ENCODE results near the gene TRIM63. TPM values are rescaled to one million over a fixed set of nuclear protein-coding genes. Genes with fewer than 3 reads are reported as not detected.

The TRIM63 gene
- total RNA-seq, 2 experiments from 2014 or later: not detected

- Histone ChIP-seq H3K27me3 (ENCODE audit: control insufficient read depth in 1 of 2, insufficient read depth in 2 of 2, low read length in 2 of 2) (peaks cover 0 to 6% of the 10 kb centered on the region in 2 experiments), H3K9me3 (ENCODE audit: control insufficient read depth in 1 of 2, insufficient read depth in 1 of 2, low read length in 2 of 2) (no peaks in the 10 kb centered on the region), H3K27ac (ENCODE audit: low read depth in 1 of 2, low read length in 2 of 2) (no peak overlapping the region), H3K4me1 (ENCODE audit: insufficient read depth, low read length) (no peaks in the 10 kb centered on the region), H3K4me3 (ENCODE audit: low read length) (no peak overlapping the region), H3K36me3 (ENCODE audit: insufficient read depth, low read length) (no peaks in the 10 kb centered on the region)
- ATAC-seq (ENCODE audit: poor library complexity) (no peak), DNase-seq (no peak)
- H3K27ac Mint-ChIP-seq: no peak overlapping the region
- TF ChIP-seq, protein P1, sequence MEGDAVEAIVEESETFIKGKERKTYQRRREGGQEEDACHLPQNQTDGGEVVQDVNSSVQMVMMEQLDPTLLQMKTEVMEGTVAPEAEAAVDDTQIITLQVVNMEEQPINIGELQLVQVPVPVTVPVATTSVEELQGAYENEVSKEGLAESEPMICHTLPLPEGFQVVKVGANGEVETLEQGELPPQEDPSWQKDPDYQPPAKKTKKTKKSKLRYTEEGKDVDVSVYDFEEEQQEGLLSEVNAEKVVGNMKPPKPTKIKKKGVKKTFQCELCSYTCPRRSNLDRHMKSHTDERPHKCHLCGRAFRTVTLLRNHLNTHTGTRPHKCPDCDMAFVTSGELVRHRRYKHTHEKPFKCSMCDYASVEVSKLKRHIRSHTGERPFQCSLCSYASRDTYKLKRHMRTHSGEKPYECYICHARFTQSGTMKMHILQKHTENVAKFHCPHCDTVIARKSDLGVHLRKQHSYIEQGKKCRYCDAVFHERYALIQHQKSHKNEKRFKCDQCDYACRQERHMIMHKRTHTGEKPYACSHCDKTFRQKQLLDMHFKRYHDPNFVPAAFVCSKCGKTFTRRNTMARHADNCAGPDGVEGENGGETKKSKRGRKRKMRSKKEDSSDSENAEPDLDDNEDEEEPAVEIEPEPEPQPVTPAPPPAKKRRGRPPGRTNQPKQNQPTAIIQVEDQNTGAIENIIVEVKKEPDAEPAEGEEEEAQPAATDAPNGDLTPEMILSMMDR (IDR thresholded peaks at IDR 0.05): no peak
- no peaks in the 10 kb centered on the region for H3K36me3 Mint-ChIP-seq (ENCODE audit: low read depth)
- CTCF ChIA-PET: no interaction called here
- no peaks in the 10 kb centered on the region for H3K4me1 Mint-ChIP-seq (ENCODE audit: low read depth)
- POLR2A ChIA-PET: no interaction called here
- H3K4me3 Mint-ChIP-seq: no peak overlapping the region
- no peaks in the 10 kb centered on the region for H3K9me3 Mint-ChIP-seq
- H3K27me3 Mint-ChIP-seq: peaks cover 10% of the 10 kb centered on the region
- intact Hi-C loops (cut with DNase I, micrococcal nuclease): loop anchor here in 1 of 2 experiments (10.0 kb wide), 1 partner anchor 995 kb away; no protein-coding TSS in a partner anchor
Observed at GRCh38 chr1:26069941-26070295, 2.5 kb upstream of the TRIM63 start.

DNA sequence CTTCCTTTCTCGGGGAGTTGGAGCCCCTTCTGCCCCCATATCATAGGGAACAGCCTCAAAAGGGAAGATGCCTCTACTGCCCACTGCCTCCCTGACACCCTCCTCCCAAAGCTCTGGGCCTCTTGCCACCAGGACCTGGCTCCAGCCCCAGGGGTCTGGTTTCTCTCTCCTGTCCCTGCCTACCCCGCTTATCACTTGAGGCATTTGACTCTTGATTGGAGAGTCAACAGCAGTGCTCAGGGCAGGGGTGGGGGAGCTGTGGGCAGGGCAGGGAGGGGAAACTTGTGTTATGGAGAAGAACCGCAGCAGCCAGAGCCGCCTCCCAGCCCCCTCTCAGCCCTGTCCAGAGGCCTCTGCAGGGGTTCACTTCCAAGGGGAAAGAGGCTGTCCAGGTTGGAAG lies 573 bp downstream of the TRIM63 start:
- Mint-ChIP-seq H3K4me1 (ENCODE audit: low read depth) (no peaks in the 10 kb centered on the region), H3K36me3 (ENCODE audit: low read depth) (no peaks in the 10 kb centered on the region), H3K9me3 (no peaks in the 10 kb centered on the region), H3K27ac (no peak overlapping the region), H3K27me3 (peaks cover 5% of the 10 kb centered on the region), H3K4me3 (no peak overlapping the region)
- Histone ChIP-seq H3K4me3 (ENCODE audit: low read length) (no peak overlapping the region), H3K27me3 (ENCODE audit: control insufficient read depth in 1 of 2, insufficient read depth in 2 of 2, low read length in 2 of 2) (no peaks in the 10 kb centered on the region), H3K4me1 (ENCODE audit: insufficient read depth, low read length) (no peaks in the 10 kb centered on the region), H3K27ac (ENCODE audit: low read depth in 1 of 2, low read length in 2 of 2) (no peak overlapping the region), H3K36me3 (ENCODE audit: insufficient read depth, low read length) (no peaks in the 10 kb centered on the region), H3K9me3 (ENCODE audit: control insufficient read depth in 1 of 2, insufficient read depth in 1 of 2, low read length in 2 of 2) (no peaks in the 10 kb centered on the region)
- POLR2A ChIA-PET: no interaction called here
- ATAC-seq (ENCODE audit: poor library complexity) (no peak), DNase-seq (no peak)
- CTCF ChIA-PET: no interaction called here
- intact Hi-C loops (cut with DNase I, micrococcal nuclease): loop anchor here in 1 of 2 experiments (10.0 kb wide), 1 partner anchor 992 kb away; no protein-coding TSS in a partner anchor
- TF ChIP-seq, protein P1 (IDR thresholded peaks at IDR 0.05): no peak

DNA sequence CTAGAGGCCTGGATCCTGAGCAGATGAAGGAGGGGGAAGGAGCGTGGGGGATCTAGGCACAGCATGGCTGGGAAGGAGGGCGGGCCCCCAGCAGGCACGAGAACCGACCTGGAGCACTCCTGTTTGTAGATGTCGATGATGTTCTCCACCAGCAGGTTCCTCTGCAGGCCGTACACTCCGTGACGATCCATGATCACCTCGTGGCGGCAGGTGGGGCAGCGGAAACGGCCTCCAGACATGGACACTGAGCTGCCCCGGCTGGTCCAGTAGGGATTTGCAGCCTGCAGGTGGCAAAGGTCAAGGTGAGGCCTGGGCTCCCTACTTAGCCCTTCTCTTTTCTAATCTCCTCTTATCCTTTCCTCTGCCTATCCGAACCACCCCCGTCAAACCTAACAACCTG lies 1.3 kb downstream of the TRIM63 start:
- TF ChIP-seq, protein P1 (IDR thresholded peaks at IDR 0.05): no peak
- Histone ChIP-seq H3K27ac (ENCODE audit: low read depth in 1 of 2, low read length in 2 of 2) (no peak overlapping the region), H3K4me1 (ENCODE audit: insufficient read depth, low read length) (no peaks in the 10 kb centered on the region), H3K36me3 (ENCODE audit: insufficient read depth, low read length) (no peaks in the 10 kb centered on the region), H3K27me3 (ENCODE audit: control insufficient read depth in 1 of 2, insufficient read depth in 2 of 2, low read length in 2 of 2) (no peaks in the 10 kb centered on the region), H3K4me3 (ENCODE audit: low read length) (no peak overlapping the region), H3K9me3 (ENCODE audit: control insufficient read depth in 1 of 2, insufficient read depth in 1 of 2, low read length in 2 of 2) (no peaks in the 10 kb centered on the region)
- POLR2A ChIA-PET: no interaction called here
- no peaks in the 10 kb centered on the region for H3K36me3 Mint-ChIP-seq (ENCODE audit: low read depth)
- intact Hi-C loops (cut with DNase I, micrococcal nuclease): loop anchor here in 1 of 2 experiments (10.0 kb wide), 1 partner anchor 991 kb away; no protein-coding TSS in a partner anchor
- CTCF ChIA-PET: interaction anchor here (0.6 kb wide), 1 partner anchor 161 kb away, joined by 3 read pairs; no protein-coding TSS in a partner anchor
- DNase-seq (no peak), ATAC-seq (ENCODE audit: poor library complexity) (no peak)
- H3K4me1 Mint-ChIP-seq (ENCODE audit: low read depth): no peaks in the 10 kb centered on the region
- no peak overlapping the region for H3K27ac Mint-ChIP-seq
- no peaks in the 10 kb centered on the region for H3K9me3 Mint-ChIP-seq
- no peak overlapping the region for H3K4me3 Mint-ChIP-seq
- peaks cover 5% of the 10 kb centered on the region for H3K27me3 Mint-ChIP-seq

Data from CD4-positive, alpha-beta T cell (primary cell).